ENCODE results near the gene SMIM23.
"Not testable (repeated sequence)": the region's sequence is repeated elsewhere in the genome, so short reads cannot be mapped to it uniquely, and the experiment has no call there.

The SMIM23 gene

GRCh38 chr5:171773106-171773505, 12.5 kb upstream of the SMIM23 start:
- DNase-seq (ENCODE audit: low read depth) = no peak

GRCh38 chr5:171774418-171774817, 11.2 kb upstream of the SMIM23 start:
- DNase-seq (ENCODE audit: low read depth) = no peak

- DNase-seq (ENCODE audit: low read depth) = no peak
Observed at GRCh38 chr5:171776213-171776612, 9.4 kb upstream of the SMIM23 start.

GRCh38 chr5:171776770-171777759, 8.6 kb upstream of the SMIM23 start:
- no peak for DNase-seq (ENCODE audit: low read depth)

- not testable (repeated sequence) for DNase-seq (ENCODE audit: low read depth)
Observed at GRCh38 chr5:171781744-171782143, 3.9 kb upstream of the SMIM23 start.

- DNase-seq (ENCODE audit: low read depth) = no peak
Observed at GRCh38 chr5:171782332-171782966, 3.2 kb upstream of the SMIM23 start.

- no peak for DNase-seq (ENCODE audit: low read depth)
Observed at GRCh38 chr5:171783051-171783450, 2.6 kb upstream of the SMIM23 start.

GRCh38 chr5:171789353-171789752, 3.7 kb downstream of the SMIM23 start:
- DNase-seq (ENCODE audit: low read depth) = no peak

- no peak for DNase-seq (ENCODE audit: low read depth)
Observed at GRCh38 chr5:171790408-171790807, 4.8 kb downstream of the SMIM23 start.

GRCh38 chr5:171794470-171794960, 8.9 kb downstream of the SMIM23 start:
- DNase-seq (ENCODE audit: low read depth) = no peak

GRCh38 chr5:171795381-171795780, 9.8 kb downstream of the SMIM23 start:
- DNase-seq (ENCODE audit: low read depth) = no peak

GRCh38 chr5:171796436-171796835, 10.8 kb downstream of the SMIM23 start:
- no peak for DNase-seq (ENCODE audit: low read depth)

- DNase-seq (ENCODE audit: low read depth) = no peak
Observed at GRCh38 chr5:171797543-171797942, 11.9 kb downstream of the SMIM23 start.

GRCh38 chr5:171798418-171798817, 12.8 kb downstream of the SMIM23 start:
- no peak for DNase-seq (ENCODE audit: low read depth)

- DNase-seq (ENCODE audit: low read depth) = no peak
Observed at GRCh38 chr5:171801839-171802238, 16.2 kb downstream of the SMIM23 start.

- no peak for DNase-seq (ENCODE audit: low read depth)
Observed at GRCh38 chr5:171805746-171806145, 20.1 kb downstream of the SMIM23 start.

GRCh38 chr5:171806976-171807747, 21.5 kb downstream of the SMIM23 start:
- peak; percentile 19 for DNase-seq (ENCODE audit: low read depth)

GRCh38 chr5:171808453-171808852, 22.8 kb downstream of the SMIM23 start:
- no peak for DNase-seq (ENCODE audit: low read depth)

- DNase-seq (ENCODE audit: low read depth) = peak; percentile 66
Observed at GRCh38 chr5:171808951-171809350, 23.3 kb downstream of the SMIM23 start.

GRCh38 chr5:171810227-171810626, 24.6 kb downstream of the SMIM23 start:
- no peak for DNase-seq (ENCODE audit: low read depth)

GRCh38 chr5:171813270-171813669, 27.7 kb downstream of the SMIM23 start:
- no peak for DNase-seq (ENCODE audit: low read depth)

- DNase-seq (ENCODE audit: low read depth) = no peak
Observed at GRCh38 chr5:171813813-171814490, 28.3 kb downstream of the SMIM23 start.
